Breast epithelium (tissue), 4 donors: ENCODE results near the gene DCHS2. TPM values are rescaled to one million over a fixed set of nuclear protein-coding genes. Genes with fewer than 3 reads are reported as not detected.
A peak's percentile ranks its signal among the peaks of the same experiment; 100 is the strongest.

Experiments used
- DNase-seq, 2 donors: peaks; one replicate each; pipeline ENCODE4 v3.0.0-alpha.2; 2019; ENCODE audit warnings: low spot score in 2 of 2
- H3K27ac ChIP-seq, 2 donors: fragments of 200-600 bp; sonication (generic) in 1 of 2; one replicate each; pipeline ENCODE4 v1.5.1; 2016 to 2019; ENCODE audit warnings: mild to moderate bottlenecking in 1 of 2
- H3K27me3 ChIP-seq, 2 donors: fragments of 200-600 bp; sonication (generic) in 1 of 2; one replicate each; pipeline versions ENCODE4 v1.5.1 to v1.6.0; 2017 to 2019; ENCODE audit warnings: control low read depth in 1 of 2, mild to moderate bottlenecking in 1 of 2
- H3K36me3 ChIP-seq: fragments of 200-600 bp; one replicate; pipeline ENCODE4 v1.5.1; 2019
- H3K4me1 ChIP-seq, 2 donors: fragments of 200-600 bp; sonication (generic); one replicate each; pipeline ENCODE4 v1.5.1; 2016 to 2019; ENCODE audit warnings: control low read depth in 1 of 2
- H3K4me3 ChIP-seq, 3 donors: fragments of 200-600 bp; sonication (generic); 1 replicate in 2 of 3; 2 replicates in 1 of 3; pipeline ENCODE4 v1.5.1; 2016 to 2019; ENCODE audit warnings: mild to moderate bottlenecking in 3 of 3, moderate library complexity in 2 of 3
- H3K9me3 ChIP-seq, 2 donors: fragments of 200-600 bp; sonication (generic) in 1 of 2; one replicate each; pipeline ENCODE4 v1.5.1; 2016 to 2019; ENCODE audit warnings: control low read depth in 1 of 2
- CTCF ChIP-seq, 3 donors: fragments of 450-650 bp; IDR thresholded peaks; one replicate each; pipeline ENCODE4 v1.5.1; 2016 to 2017; ENCODE audit warnings: antibody characterized with exemption in 3 of 3, mild to moderate bottlenecking in 3 of 3, moderate library complexity in 3 of 3
- POLR2A ChIP-seq: fragments of 450-650 bp; IDR thresholded peaks from one replicate; pipeline ENCODE4 v1.6.1; 2016; ENCODE audit warnings: antibody characterized with exemption, mild to moderate bottlenecking, moderate library complexity
- POLR2AphosphoS5 ChIP-seq, 3 donors: sonication (generic); formaldehyde crosslinking; IDR thresholded peaks; one replicate each; pipeline ENCODE4 v1.6.1; 2017; ENCODE audit warnings: antibody characterized with exemption in 3 of 3
- intact Hi-C: fragments of 100-400 bp; cut with DNase I; formaldehyde crosslinking; loops from one replicate; pipeline ENCODE4 v1.15.1; 2023; ENCODE audit warnings: low total_unique reads
- total RNA-seq, 3 donors: library from RNA; depleted of rRNA; stranded (reverse); fragments of >200 nt; gene quantifications; one replicate each; pipeline ENCODE4 v1.1.0, GENCODE V29; 2016

DCHS2 gene
- total RNA-seq, result 1 to 10 TPM in 2 of 3 donors, not detected in 1; 2.8 to 5.2 TPM

GRCh38 chr4:154491341-154492271, at the start of gene DCHS2:
TSS of gene DCHS2 (minus strand) at chr4:154491799. CDS start at chr4:154491355, 444 bp downstream.
- Histone ChIP-seq H3K4me3 (peak within 1 kb of the TSS; percentile 21 to 73 (median 52)), H3K27ac (peak within 1 kb of the TSS in 1 of 2 donors; percentile 25), H3K4me1 (peaks cover 5 to 8% of the 10 kb centered on the region in 2 donors), H3K27me3 (peaks cover 0 to 26% of the 10 kb centered on the region in 2 donors), H3K9me3 (peaks cover 0 to 5% of the 10 kb centered on the region in 2 donors), H3K36me3 (no peaks in the 10 kb centered on the region)
- intact Hi-C loops, result no loop called here
- TF ChIP-seq CTCF (IDR thresholded peaks at IDR 0.05) (no peak), POLR2AphosphoS5 (IDR thresholded peaks at IDR 0.05) (no peak), POLR2A (no peak)
- DNase-seq, result no peak

GRCh38 chr4:154534296-154534695, 42.7 kb upstream of the DCHS2 start:
- Histone ChIP-seq H3K27ac (no peak overlapping the region), H3K36me3 (no peaks in the 10 kb centered on the region), H3K4me1 (peaks cover 0 to 6% of the 10 kb centered on the region in 2 donors), H3K4me3 (no peak overlapping the region), H3K27me3 (no peaks in the 10 kb centered on the region), H3K9me3 (no peaks in the 10 kb centered on the region)
- no peak for DNase-seq
- no peak for TF ChIP-seq POLR2A
- no peak for TF ChIP-seq CTCF (IDR thresholded peaks at IDR 0.05)
- no peak for TF ChIP-seq POLR2AphosphoS5 (IDR thresholded peaks at IDR 0.05)
- intact Hi-C loops, result no loop called here

- Histone ChIP-seq H3K9me3 (no peaks in the 10 kb centered on the region), H3K4me3 (no peak overlapping the region), H3K36me3 (no peaks in the 10 kb centered on the region), H3K27me3 (no peaks in the 10 kb centered on the region), H3K27ac (peak overlapping the region in 1 of 2 donors; percentile 64), H3K4me1 (peaks cover 0 to 10% of the 10 kb centered on the region in 2 donors)
- TF ChIP-seq POLR2AphosphoS5 (IDR thresholded peaks at IDR 0.05) (no peak), POLR2A (no peak), CTCF (IDR thresholded peaks at IDR 0.05) (no peak)
- DNase-seq, result peak in 1 of 2 donors; percentile 62
- intact Hi-C loops, result no loop called here
These were observed 38.3 kb upstream of the DCHS2 start for GRCh38 chr4:154529728-154530519.

GRCh38 chr4:154528869-154529268, 37.3 kb upstream of the DCHS2 start:
- H3K27me3 ChIP-seq, result no peaks in the 10 kb centered on the region
- TF ChIP-seq POLR2A (no peak), CTCF (IDR thresholded peaks at IDR 0.05) (no peak), POLR2AphosphoS5 (IDR thresholded peaks at IDR 0.05) (peak in 1 of 3 donors; percentile 24)
- peaks cover 0 to 10% of the 10 kb centered on the region in 2 donors for H3K4me1 ChIP-seq
- H3K36me3 ChIP-seq, result no peaks in the 10 kb centered on the region
- peak overlapping the region; percentile 41 to 52 for H3K27ac ChIP-seq
- DNase-seq, result peak in 1 of 2 donors; percentile 28
- H3K4me3 ChIP-seq, result no peak overlapping the region
- intact Hi-C loops, result no loop called here
- H3K9me3 ChIP-seq, result no peaks in the 10 kb centered on the region
